ENCODE measurements around the gene TMEM248.

TMEM248 gene

GRCh38 chr7:67006965-67007364 is 85.9 kb downstream of the TMEM248 start:
- no peak for DNase-seq
